ENCODE data around the gene CACNA1A.

Gene CACNA1A

GRCh38 chr19:13277104-13277809, 229.0 kb downstream of the CACNA1A start (continued):
- TF ChIP-seq, protein P1, sequence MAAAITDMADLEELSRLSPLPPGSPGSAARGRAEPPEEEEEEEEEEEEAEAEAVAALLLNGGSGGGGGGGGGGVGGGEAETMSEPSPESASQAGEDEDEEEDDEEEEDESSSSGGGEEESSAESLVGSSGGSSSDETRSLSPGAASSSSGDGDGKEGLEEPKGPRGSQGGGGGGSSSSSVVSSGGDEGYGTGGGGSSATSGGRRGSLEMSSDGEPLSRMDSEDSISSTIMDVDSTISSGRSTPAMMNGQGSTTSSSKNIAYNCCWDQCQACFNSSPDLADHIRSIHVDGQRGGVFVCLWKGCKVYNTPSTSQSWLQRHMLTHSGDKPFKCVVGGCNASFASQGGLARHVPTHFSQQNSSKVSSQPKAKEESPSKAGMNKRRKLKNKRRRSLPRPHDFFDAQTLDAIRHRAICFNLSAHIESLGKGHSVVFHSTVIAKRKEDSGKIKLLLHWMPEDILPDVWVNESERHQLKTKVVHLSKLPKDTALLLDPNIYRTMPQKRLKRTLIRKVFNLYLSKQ (tag by site-specific recombination; IDR thresholded peaks at IDR 0.05; ENCODE audit: borderline replicate concordance): no peak
- TF ChIP-seq ZSCAN16 (tag by site-specific recombination; IDR thresholded peaks at IDR 0.05) (no peak), TRIM28 (IDR thresholded peaks at IDR 0.05; ENCODE audit: borderline replicate concordance, low read length) (0 out of 2 replicates have a peak, but pooled peaks have one; percentile 53), ZNF2 (tag by site-specific recombination; IDR thresholded peaks at IDR 0.05) (0 out of 2 replicates have a peak, but pooled peaks have one; percentile 21), ZFHX2 (tag by site-specific recombination; conservative IDR thresholded peaks at IDR 0.05) (no peak), ZNF501 (tag by site-specific recombination; IDR thresholded peaks at IDR 0.05) (no peak), ZNF350 (tag by site-specific recombination; IDR thresholded peaks at IDR 0.05) (no peak), ZNF670 (tag by site-specific recombination; IDR thresholded peaks at IDR 0.05; ENCODE audit: low read depth) (no peak), ZNF645 (tag by site-specific recombination; IDR thresholded peaks at IDR 0.05) (no peak), ZNF24 (tag by site-specific recombination; IDR thresholded peaks at IDR 0.05) (0 out of 2 replicates have a peak, but pooled peaks have one; percentile 48), ZIC2 (tag by site-specific recombination; IDR thresholded peaks at IDR 0.05) (no peak), ZNF239 (tag by site-specific recombination; IDR thresholded peaks at IDR 0.05) (no peak), ZNF416 (tag by site-specific recombination; IDR thresholded peaks at IDR 0.05) (no peak), ZNF747 (tag by site-specific recombination; IDR thresholded peaks at IDR 0.05) (no peak), ZNF114 (tag by site-specific recombination; IDR thresholded peaks at IDR 0.05) (no peak), ZNF175 (tag by site-specific recombination; IDR thresholded peaks at IDR 0.05) (no peak), MYNN (tag by site-specific recombination; IDR thresholded peaks at IDR 0.05; ENCODE audit: borderline replicate concordance) (no peak), KLF1 (tag by site-specific recombination; IDR thresholded peaks at IDR 0.05) (peak; percentile 49), YY1 (tag by site-specific recombination; IDR thresholded peaks at IDR 0.05) (0 out of 2 replicates have a peak, but pooled peaks have one; percentile 19), ZXDB (tag by site-specific recombination; IDR thresholded peaks at IDR 0.05) (peak; percentile 50; the same call in 1 of the 2 replicates), ZNF658 (tag by site-specific recombination; IDR thresholded peaks at IDR 0.05) (no peak), CTCF (tag by site-specific recombination; IDR thresholded peaks at IDR 0.05) (peak; percentile 54), ZNF660 (tag by site-specific recombination; IDR thresholded peaks at IDR 0.05) (peak; percentile 89), ZNF132 (tag by site-specific recombination; IDR thresholded peaks at IDR 0.05; ENCODE audit: borderline replicate concordance) (no peak), ZNF677 (tag by site-specific recombination; IDR thresholded peaks at IDR 0.05) (no peak), OVOL3 (tag by site-specific recombination; IDR thresholded peaks at IDR 0.05) (no peak), ZNF654 (tag by site-specific recombination; IDR thresholded peaks at IDR 0.05; ENCODE audit: low read depth) (peak; percentile 99)
- TF ChIP-seq, protein P2, sequence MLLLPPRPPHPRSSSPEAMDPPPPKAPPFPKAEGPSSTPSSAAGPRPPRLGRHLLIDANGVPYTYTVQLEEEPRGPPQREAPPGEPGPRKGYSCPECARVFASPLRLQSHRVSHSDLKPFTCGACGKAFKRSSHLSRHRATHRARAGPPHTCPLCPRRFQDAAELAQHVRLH (tag by site-specific recombination; IDR thresholded peaks at IDR 0.05): peak; percentile 94
- TF ChIP-seq, protein P3, sequence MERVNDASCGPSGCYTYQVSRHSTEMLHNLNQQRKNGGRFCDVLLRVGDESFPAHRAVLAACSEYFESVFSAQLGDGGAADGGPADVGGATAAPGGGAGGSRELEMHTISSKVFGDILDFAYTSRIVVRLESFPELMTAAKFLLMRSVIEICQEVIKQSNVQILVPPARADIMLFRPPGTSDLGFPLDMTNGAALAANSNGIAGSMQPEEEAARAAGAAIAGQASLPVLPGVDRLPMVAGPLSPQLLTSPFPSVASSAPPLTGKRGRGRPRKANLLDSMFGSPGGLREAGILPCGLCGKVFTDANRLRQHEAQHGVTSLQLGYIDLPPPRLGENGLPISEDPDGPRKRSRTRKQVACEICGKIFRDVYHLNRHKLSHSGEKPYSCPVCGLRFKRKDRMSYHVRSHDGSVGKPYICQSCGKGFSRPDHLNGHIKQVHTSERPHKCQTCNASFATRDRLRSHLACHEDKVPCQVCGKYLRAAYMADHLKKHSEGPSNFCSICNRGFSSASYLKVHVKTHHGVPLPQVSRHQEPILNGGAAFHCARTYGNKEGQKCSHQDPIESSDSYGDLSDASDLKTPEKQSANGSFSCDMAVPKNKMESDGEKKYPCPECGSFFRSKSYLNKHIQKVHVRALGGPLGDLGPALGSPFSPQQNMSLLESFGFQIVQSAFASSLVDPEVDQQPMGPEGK (tag by site-specific recombination; IDR thresholded peaks at IDR 0.05): 0 out of 2 replicates have a peak, but pooled peaks have one; percentile 44
- TF ChIP-seq, protein P4, sequence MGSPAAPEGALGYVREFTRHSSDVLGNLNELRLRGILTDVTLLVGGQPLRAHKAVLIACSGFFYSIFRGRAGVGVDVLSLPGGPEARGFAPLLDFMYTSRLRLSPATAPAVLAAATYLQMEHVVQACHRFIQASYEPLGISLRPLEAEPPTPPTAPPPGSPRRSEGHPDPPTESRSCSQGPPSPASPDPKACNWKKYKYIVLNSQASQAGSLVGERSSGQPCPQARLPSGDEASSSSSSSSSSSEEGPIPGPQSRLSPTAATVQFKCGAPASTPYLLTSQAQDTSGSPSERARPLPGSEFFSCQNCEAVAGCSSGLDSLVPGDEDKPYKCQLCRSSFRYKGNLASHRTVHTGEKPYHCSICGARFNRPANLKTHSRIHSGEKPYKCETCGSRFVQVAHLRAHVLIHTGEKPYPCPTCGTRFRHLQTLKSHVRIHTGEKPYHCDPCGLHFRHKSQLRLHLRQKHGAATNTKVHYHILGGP (tag by site-specific recombination; IDR thresholded peaks at IDR 0.05): no peak
- TF ChIP-seq, protein P5, sequence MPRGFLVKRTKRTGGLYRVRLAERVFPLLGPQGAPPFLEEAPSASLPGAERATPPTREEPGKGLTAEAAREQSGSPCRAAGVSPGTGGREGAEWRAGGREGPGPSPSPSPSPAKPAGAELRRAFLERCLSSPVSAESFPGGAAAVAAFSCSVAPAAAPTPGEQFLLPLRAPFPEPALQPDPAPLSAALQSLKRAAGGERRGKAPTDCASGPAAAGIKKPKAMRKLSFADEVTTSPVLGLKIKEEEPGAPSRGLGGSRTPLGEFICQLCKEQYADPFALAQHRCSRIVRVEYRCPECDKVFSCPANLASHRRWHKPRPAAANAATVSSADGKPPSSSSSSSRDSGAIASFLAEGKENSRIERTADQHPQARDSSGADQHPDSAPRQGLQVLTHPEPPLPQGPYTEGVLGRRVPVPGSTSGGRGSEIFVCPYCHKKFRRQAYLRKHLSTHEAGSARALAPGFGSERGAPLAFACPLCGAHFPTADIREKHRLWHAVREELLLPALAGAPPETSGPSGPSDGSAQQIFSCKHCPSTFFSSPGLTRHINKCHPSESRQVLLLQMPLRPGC (tag by site-specific recombination; IDR thresholded peaks at IDR 0.05): 0 out of 2 replicates have a peak, but pooled peaks have one; percentile 21

All from HEK293 (cell line).